MM.1S (cell line): ENCODE data around the gene PI4KA.

ENCODE experiments used
- DNase-seq: peaks from one replicate; pipeline ENCODE4 v3.0.0-alpha.2; 2015
- H2AFZ ChIP-seq: fragments of 300-600 bp; sonication (generic); 2 replicates; pipeline ENCODE4 v1.6.0; 2016; ENCODE audit warnings: antibody characterized with exemption, low read length
- H3F3A ChIP-seq: fragments of 300-600 bp; sonication (generic); 2 replicates; pipeline ENCODE4 v1.6.1; 2016; ENCODE audit warnings: mild to moderate bottlenecking, antibody characterized with exemption, low read length, moderate library complexity, mixed read lengths; ENCODE audit not compliant: insufficient read depth
- H3K27ac ChIP-seq: fragments of 300-600 bp; sonication (generic); 2 replicates; pipeline ENCODE4 v1.5.1; 2016; ENCODE audit warnings: mild to moderate bottlenecking, low read length
- H3K27me3 ChIP-seq: fragments of 300-600 bp; sonication (generic); replicated peaks from 2 replicates; pipeline ENCODE4 v1.6.0; 2016; ENCODE audit warnings: low read length; ENCODE audit not compliant: insufficient read depth
- H3K36me3 ChIP-seq: fragments of 300-600 bp; sonication (generic); replicated peaks from 2 replicates; pipeline ENCODE4 v1.6.1; 2016; ENCODE audit warnings: mild to moderate bottlenecking, low read length, mixed read lengths; ENCODE audit not compliant: insufficient read depth
- H3K4me1 ChIP-seq: fragments of 300-600 bp; sonication (generic); 2 replicates; pipeline ENCODE4 v1.6.1; 2016; ENCODE audit warnings: low read length, mixed read lengths
- H3K4me2 ChIP-seq: fragments of 300-600 bp; sonication (generic); 2 replicates; pipeline ENCODE4 v1.6.0; 2016; ENCODE audit warnings: low read depth, low read length
- H3K4me3 ChIP-seq: fragments of 300-600 bp; sonication (generic); 2 replicates; pipeline ENCODE4 v1.5.1; 2016; ENCODE audit warnings: low read length, mixed read lengths
- H3K79me2 ChIP-seq: fragments of 300-600 bp; sonication (generic); 2 replicates; pipeline ENCODE4 v1.6.1; 2016; ENCODE audit warnings: mixed run types, low read length, mixed read lengths
- H3K9ac ChIP-seq: fragments of 300-600 bp; sonication (generic); 2 replicates; pipeline ENCODE4 v1.6.1; 2016; ENCODE audit warnings: low read length, mixed read lengths
- H3K9me2 ChIP-seq: fragments of 300-600 bp; sonication (generic); replicated peaks from 2 replicates; pipeline ENCODE4 v1.6.1; 2016; ENCODE audit warnings: mild to moderate bottlenecking, low read length, mixed read lengths; ENCODE audit not compliant: insufficient read depth
- H3K9me3 ChIP-seq: fragments of 300-600 bp; sonication (generic); replicated peaks from 2 replicates; pipeline ENCODE4 v1.6.1; 2016; ENCODE audit warnings: mild to moderate bottlenecking, low read length, mixed read lengths; ENCODE audit not compliant: insufficient read depth
- H4K20me1 ChIP-seq: fragments of 300-600 bp; sonication (generic); 2 replicates; pipeline ENCODE4 v1.6.1; 2016; ENCODE audit warnings: mild to moderate bottlenecking, low read length, moderate library complexity, mixed read lengths; ENCODE audit not compliant: insufficient read depth
- EZH2 ChIP-seq: fragments of 300-600 bp; sonication (generic); optimal IDR thresholded peaks from 2 replicates; pipeline ENCODE3; 2017; ENCODE audit warnings: low read depth, mild to moderate bottlenecking, antibody characterized with exemption, low read length, mixed read lengths
- EZH2phosphoT487 ChIP-seq: fragments of 300-600 bp; sonication (generic); IDR thresholded peaks from 2 replicates; pipeline ENCODE4 v1.6.1; 2018; ENCODE audit warnings: antibody characterized with exemption, low read length
- TF ChIP-seq, protein P1 (sequence below): fragments of 300-600 bp; sonication (generic); IDR thresholded peaks from 2 replicates; pipeline ENCODE4 v1.5.1; 2016; ENCODE audit warnings: antibody characterized with exemption, low read length, mixed read lengths

Gene PI4KA

GRCh38 chr22:20783844-20784723, 74.5 kb downstream of the PI4KA start:
- no peak overlapping the region for H3K27ac ChIP-seq
- no peak overlapping the region for H3K4me3 ChIP-seq
- H3K79me2 ChIP-seq = no peaks in the 10 kb centered on the region
- H2AFZ ChIP-seq = no peak overlapping the region
- no peaks in the 10 kb centered on the region for H4K20me1 ChIP-seq
- H3F3A ChIP-seq = no peaks in the 10 kb centered on the region
- TF ChIP-seq EZH2phosphoT487 = no peak
- TF ChIP-seq, protein P1, sequence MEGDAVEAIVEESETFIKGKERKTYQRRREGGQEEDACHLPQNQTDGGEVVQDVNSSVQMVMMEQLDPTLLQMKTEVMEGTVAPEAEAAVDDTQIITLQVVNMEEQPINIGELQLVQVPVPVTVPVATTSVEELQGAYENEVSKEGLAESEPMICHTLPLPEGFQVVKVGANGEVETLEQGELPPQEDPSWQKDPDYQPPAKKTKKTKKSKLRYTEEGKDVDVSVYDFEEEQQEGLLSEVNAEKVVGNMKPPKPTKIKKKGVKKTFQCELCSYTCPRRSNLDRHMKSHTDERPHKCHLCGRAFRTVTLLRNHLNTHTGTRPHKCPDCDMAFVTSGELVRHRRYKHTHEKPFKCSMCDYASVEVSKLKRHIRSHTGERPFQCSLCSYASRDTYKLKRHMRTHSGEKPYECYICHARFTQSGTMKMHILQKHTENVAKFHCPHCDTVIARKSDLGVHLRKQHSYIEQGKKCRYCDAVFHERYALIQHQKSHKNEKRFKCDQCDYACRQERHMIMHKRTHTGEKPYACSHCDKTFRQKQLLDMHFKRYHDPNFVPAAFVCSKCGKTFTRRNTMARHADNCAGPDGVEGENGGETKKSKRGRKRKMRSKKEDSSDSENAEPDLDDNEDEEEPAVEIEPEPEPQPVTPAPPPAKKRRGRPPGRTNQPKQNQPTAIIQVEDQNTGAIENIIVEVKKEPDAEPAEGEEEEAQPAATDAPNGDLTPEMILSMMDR = peak; percentile 67
- H3K4me1 ChIP-seq = no peaks in the 10 kb centered on the region
- H3K36me3 ChIP-seq = no peaks in the 10 kb centered on the region
- H3K4me2 ChIP-seq = no peak overlapping the region
- H3K9me3 ChIP-seq = no peaks in the 10 kb centered on the region
- H3K9me2 ChIP-seq = no peaks in the 10 kb centered on the region
- H3K9ac ChIP-seq = no peak overlapping the region
- peak; percentile 67 for DNase-seq
- H3K27me3 ChIP-seq = no peaks in the 10 kb centered on the region

GRCh38 chr22:20783300-20783673, 75.3 kb downstream of the PI4KA start:
- no peak overlapping the region for H3K9ac ChIP-seq
- no peaks in the 10 kb centered on the region for H3K79me2 ChIP-seq
- H3K4me1 ChIP-seq = no peaks in the 10 kb centered on the region
- no peaks in the 10 kb centered on the region for H3F3A ChIP-seq
- no peaks in the 10 kb centered on the region for H3K9me3 ChIP-seq
- no peaks in the 10 kb centered on the region for H3K9me2 ChIP-seq
- H4K20me1 ChIP-seq = no peaks in the 10 kb centered on the region
- no peak overlapping the region for H2AFZ ChIP-seq
- no peak overlapping the region for H3K4me2 ChIP-seq
- TF ChIP-seq EZH2 = no peak
- TF ChIP-seq EZH2phosphoT487 = no peak
- TF ChIP-seq, protein P1 = no peak
- no peak overlapping the region for H3K27ac ChIP-seq
- no peak overlapping the region for H3K4me3 ChIP-seq
- no peaks in the 10 kb centered on the region for H3K27me3 ChIP-seq
- no peaks in the 10 kb centered on the region for H3K36me3 ChIP-seq
- no peak for DNase-seq

GRCh38 chr22:20782596-20783299, 75.9 kb downstream of the PI4KA start:
- H3K4me2 ChIP-seq = no peak overlapping the region
- no peaks in the 10 kb centered on the region for H3K4me1 ChIP-seq
- no peaks in the 10 kb centered on the region for H3K27me3 ChIP-seq
- no peaks in the 10 kb centered on the region for H3K9me3 ChIP-seq
- no peaks in the 10 kb centered on the region for H3K79me2 ChIP-seq
- TF ChIP-seq, protein P1 = no peak
- no peak for TF ChIP-seq EZH2phosphoT487
- TF ChIP-seq EZH2 = no peak
- DNase-seq = no peak
- no peak overlapping the region for H2AFZ ChIP-seq
- no peaks in the 10 kb centered on the region for H4K20me1 ChIP-seq
- no peak overlapping the region for H3K4me3 ChIP-seq
- no peaks in the 10 kb centered on the region for H3K9me2 ChIP-seq
- H3K27ac ChIP-seq = no peak overlapping the region
- no peak overlapping the region for H3K9ac ChIP-seq
- H3F3A ChIP-seq = no peaks in the 10 kb centered on the region
- no peaks in the 10 kb centered on the region for H3K36me3 ChIP-seq
